HEK293T (cell line): ENCODE results near the gene CCDC187.

Experiments
- CTCF ChIA-PET: fragments of 350-600 bp; formaldehyde crosslinking; extraction: SDS; loops from one replicate; lab custom pipeline; 2021; ENCODE audit warnings: antibody characterized with exemption, inconsistent platforms; lab: Yijun Ruan, JAX
- POLR2A ChIA-PET: fragments of 350-600 bp; formaldehyde crosslinking; extraction: SDS; loops from one replicate; lab custom pipeline; 2020; ENCODE audit warnings: antibody characterized with exemption, inconsistent platforms; lab: Yijun Ruan, JAX
- DNase-seq: peaks from one replicate; pipeline ENCODE4 v3.0.0; 2012; ENCODE audit warnings: mixed read lengths; ENCODE audit errors: extremely low spot score
- ARNT ChIP-seq: fragments of 450-650 bp; IDR thresholded peaks from 2 replicates; pipeline ENCODE4 v1.6.1; 2017; ENCODE audit warnings: mild to moderate bottlenecking
- BHLHE40 ChIP-seq: fragments of 450-650 bp; IDR thresholded peaks from 2 replicates; pipeline ENCODE4 v1.6.1; 2016; ENCODE audit warnings: mild to moderate bottlenecking, moderate library complexity, borderline replicate concordance
- CTBP1 ChIP-seq: fragments of 450-650 bp; IDR thresholded peaks from 2 replicates; pipeline ENCODE4 v1.6.1; 2016; ENCODE audit warnings: borderline replicate concordance
- ELF4 ChIP-seq: fragments of 450-650 bp; IDR thresholded peaks from 2 replicates; pipeline ENCODE4 v1.6.1; 2017; ENCODE audit warnings: antibody characterized with exemption
- FOXA1 ChIP-seq: fragments of 450-650 bp; IDR thresholded peaks from 2 replicates; pipeline ENCODE4 v1.6.1; 2016; ENCODE audit warnings: mild to moderate bottlenecking
- FOXK2 ChIP-seq: fragments of 450-650 bp; IDR thresholded peaks from 2 replicates; pipeline ENCODE4 v1.6.1; 2016; ENCODE audit warnings: mild to moderate bottlenecking
- FOXM1 ChIP-seq: fragments of 450-650 bp; IDR thresholded peaks from 2 replicates; pipeline ENCODE4 v1.6.1; 2017; ENCODE audit warnings: mild to moderate bottlenecking, borderline replicate concordance
- HDGF ChIP-seq: fragments of 450-650 bp; IDR thresholded peaks from 2 replicates; pipeline ENCODE4 v1.6.1; 2017; ENCODE audit warnings: antibody characterized with exemption, borderline replicate concordance
- L3MBTL2 ChIP-seq: fragments of 450-650 bp; conservative IDR thresholded peaks from 2 replicates; pipeline ENCODE4 v1.6.1; 2016; ENCODE audit warnings: mild to moderate bottlenecking
- LEF1 ChIP-seq: fragments of 450-650 bp; IDR thresholded peaks from 2 replicates; pipeline ENCODE4 v1.6.1; 2017; ENCODE audit warnings: mild to moderate bottlenecking, borderline replicate concordance
- NFRKB ChIP-seq: fragments of 450-650 bp; IDR thresholded peaks from 2 replicates; pipeline ENCODE4 v1.6.1; 2016; ENCODE audit warnings: mild to moderate bottlenecking, moderate library complexity
- SP1 ChIP-seq: fragments of 450-650 bp; IDR thresholded peaks from 2 replicates; pipeline ENCODE4 v1.6.1; 2017
- SUZ12 ChIP-seq: fragments of 450-650 bp; IDR thresholded peaks from 2 replicates; pipeline ENCODE4 v1.6.1; 2016; ENCODE audit warnings: mild to moderate bottlenecking
- TARDBP ChIP-seq: fragments of 450-650 bp; IDR thresholded peaks from 2 replicates; pipeline ENCODE4 v1.6.1; 2016
- ZNF384 ChIP-seq: fragments of 450-650 bp; IDR thresholded peaks from 2 replicates; pipeline ENCODE4 v1.6.1; 2016
- TF ChIP-seq, protein P1 (sequence below): fragments of 450-650 bp; IDR thresholded peaks from 2 replicates; pipeline ENCODE4 v1.6.1; 2016

The CCDC187 gene

DNA sequence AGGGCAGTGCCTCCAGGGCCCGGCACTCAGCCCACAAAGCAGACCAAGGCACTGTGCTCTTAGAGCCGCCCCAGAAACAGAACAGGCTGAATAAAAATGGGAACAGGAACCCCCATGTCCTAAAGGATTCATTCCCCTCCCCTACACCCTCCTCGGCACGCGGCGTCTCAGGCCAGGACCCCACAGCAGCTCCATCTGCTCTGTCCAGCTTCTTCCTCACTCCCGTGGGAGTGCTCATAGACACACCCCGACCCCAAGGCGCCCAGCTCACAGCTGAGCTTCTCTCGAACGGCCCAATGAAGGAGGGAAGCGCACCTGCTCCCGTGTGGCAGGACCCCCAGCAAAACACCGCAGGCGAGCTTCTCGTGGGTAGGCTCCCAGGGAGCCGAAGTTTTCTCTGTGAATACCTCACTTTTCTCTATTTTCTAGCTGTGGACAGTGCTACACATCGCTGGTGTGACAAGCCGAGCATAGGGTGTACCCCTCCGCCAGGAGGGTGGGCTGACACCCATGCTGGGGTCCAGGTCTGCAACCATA lies 42.9 kb downstream of the CCDC187 start:
- ChIA-PET CTCF (no interaction called here), POLR2A (no interaction called here)
- no peak for TF ChIP-seq TARDBP
- TF ChIP-seq ELF4: no peak
- TF ChIP-seq, protein P1, sequence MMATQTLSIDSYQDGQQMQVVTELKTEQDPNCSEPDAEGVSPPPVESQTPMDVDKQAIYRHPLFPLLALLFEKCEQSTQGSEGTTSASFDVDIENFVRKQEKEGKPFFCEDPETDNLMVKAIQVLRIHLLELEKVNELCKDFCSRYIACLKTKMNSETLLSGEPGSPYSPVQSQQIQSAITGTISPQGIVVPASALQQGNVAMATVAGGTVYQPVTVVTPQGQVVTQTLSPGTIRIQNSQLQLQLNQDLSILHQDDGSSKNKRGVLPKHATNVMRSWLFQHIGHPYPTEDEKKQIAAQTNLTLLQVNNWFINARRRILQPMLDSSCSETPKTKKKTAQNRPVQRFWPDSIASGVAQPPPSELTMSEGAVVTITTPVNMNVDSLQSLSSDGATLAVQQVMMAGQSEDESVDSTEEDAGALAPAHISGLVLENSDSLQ: no peak
- no peak for TF ChIP-seq SP1
- no peak for TF ChIP-seq SUZ12
- no peak for TF ChIP-seq NFRKB
- no peak for TF ChIP-seq HDGF
- no peak for TF ChIP-seq CTBP1
- TF ChIP-seq FOXA1: no peak
- TF ChIP-seq FOXM1: no peak
- TF ChIP-seq BHLHE40: no peak
- TF ChIP-seq FOXK2: no peak
- TF ChIP-seq LEF1: no peak
- no peak for TF ChIP-seq ARNT
- TF ChIP-seq ZNF384: no peak
- no peak for TF ChIP-seq L3MBTL2
- DNase-seq: no peak

DNA sequence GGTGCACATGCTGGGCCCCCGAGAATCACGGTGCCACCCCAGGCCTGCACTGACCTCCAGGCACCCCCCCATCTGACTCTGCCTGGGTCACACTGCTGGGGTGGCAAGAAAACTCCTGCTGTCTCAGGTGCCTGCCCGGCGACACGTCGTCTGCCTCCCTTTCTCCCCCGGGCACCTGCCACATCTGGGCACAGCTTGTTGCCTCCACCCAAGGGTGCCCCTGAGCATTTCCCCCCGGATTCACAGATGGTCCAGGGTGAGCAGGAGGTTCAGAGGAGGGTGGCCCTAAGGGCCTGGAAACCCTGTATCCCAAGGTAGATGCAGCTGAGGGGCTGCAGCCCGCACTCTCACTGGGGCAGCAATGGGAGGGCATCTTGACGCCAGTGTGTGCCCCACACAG lies 43.4 kb downstream of the CCDC187 start:
- DNase-seq: no peak
- POLR2A ChIA-PET: no interaction called here
- TF ChIP-seq BHLHE40 (no peak), TARDBP (no peak), LEF1 (no peak), FOXA1 (no peak), HDGF (no peak), L3MBTL2 (no peak), ZNF384 (no peak), SUZ12 (no peak)
- CTCF ChIA-PET: no interaction called here

DNA sequence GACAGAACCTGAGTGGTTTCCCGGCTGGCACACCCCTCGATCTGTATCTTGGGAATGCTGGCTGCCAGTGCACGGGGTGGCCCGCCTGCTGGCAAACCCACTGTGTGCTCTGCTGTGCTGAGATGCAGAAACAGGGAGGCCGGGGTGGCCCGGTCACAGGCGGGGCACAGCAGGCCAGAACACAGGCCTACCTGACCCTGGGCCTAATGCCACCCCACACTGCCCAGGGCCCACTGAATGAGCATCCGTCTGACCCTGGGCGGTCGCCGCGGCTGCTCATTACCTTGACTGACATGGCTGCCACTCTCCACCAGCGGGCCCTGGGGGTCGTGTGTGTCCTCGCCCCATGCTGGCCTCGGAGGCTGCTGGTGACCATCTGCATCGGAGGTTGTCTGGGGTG lies 44.1 kb downstream of the CCDC187 start:
- POLR2A ChIA-PET: no interaction called here
- no peak for DNase-seq
- CTCF ChIA-PET: no interaction called here
- TF ChIP-seq ARNT: no peak
- no peak for TF ChIP-seq SUZ12
- no peak for TF ChIP-seq NFRKB
- no peak for TF ChIP-seq FOXA1

DNA sequence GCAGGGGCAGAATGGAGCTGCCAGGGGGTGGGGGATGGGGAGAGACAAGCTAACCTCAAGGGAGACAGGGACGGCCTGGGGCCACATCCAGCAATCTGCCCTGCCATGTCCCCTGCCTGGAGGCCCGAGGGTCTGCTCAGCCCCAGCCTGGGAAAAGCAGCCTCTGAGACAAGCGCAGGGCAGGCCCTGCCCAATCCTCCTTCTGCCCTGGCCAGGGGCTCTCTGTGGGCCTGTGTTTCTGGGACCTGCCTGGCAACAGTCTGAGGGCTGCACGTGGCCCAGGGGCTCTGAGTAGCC lies 44.4 kb downstream of the CCDC187 start:
- no peak for DNase-seq
- CTCF ChIA-PET: no interaction called here
- POLR2A ChIA-PET: no interaction called here
- TF ChIP-seq NFRKB (no peak), ELF4 (no peak)

DNA sequence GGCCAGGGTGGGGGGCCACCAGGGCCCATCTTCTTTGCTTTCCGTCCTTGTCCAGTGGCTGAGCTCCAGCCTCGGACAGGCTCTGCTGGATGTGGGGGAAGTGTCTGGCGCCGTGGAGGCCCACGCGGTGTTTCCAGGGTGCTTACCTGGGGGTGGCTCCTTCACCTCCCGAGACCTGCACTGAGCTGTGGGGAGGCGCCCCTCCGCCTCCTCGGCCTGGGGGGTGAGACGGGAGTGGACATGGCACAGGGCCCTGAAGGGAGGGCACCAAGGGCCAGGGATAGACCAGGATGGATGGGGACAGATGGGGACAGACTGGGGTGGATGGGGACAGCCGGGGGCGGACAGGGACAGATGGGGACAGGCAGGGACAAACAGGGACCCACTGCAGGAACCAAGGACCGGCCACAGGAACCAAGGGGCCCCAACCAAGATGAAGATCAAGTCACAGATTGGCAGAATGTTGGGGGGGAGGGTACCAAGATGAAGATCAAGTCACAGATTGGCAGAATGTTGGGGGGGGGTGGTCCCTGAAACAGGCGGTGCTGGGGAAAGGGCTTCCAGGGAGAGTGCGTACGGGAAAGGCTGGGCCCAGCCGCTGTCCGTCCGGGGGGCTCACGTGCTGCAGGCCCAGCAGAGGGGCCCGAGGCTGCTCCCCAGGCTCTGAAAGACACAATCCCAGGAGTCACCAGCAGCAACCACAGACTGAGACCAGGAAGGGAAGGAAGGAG lies 44.9 kb downstream of the CCDC187 start:
- CTCF ChIA-PET: no interaction called here
- no peak for DNase-seq
- POLR2A ChIA-PET: interaction anchor here (2.1 kb wide), 1 partner anchor 8 kb away, joined by 10 read pairs; no protein-coding TSS in a partner anchor
- TF ChIP-seq, protein P1: no peak
- no peak for TF ChIP-seq TARDBP
- TF ChIP-seq SP1: no peak
- no peak for TF ChIP-seq CTBP1
- TF ChIP-seq ELF4: no peak
- no peak for TF ChIP-seq LEF1
- no peak for TF ChIP-seq SUZ12
- TF ChIP-seq ZNF384: no peak
- no peak for TF ChIP-seq NFRKB
- no peak for TF ChIP-seq L3MBTL2

DNA sequence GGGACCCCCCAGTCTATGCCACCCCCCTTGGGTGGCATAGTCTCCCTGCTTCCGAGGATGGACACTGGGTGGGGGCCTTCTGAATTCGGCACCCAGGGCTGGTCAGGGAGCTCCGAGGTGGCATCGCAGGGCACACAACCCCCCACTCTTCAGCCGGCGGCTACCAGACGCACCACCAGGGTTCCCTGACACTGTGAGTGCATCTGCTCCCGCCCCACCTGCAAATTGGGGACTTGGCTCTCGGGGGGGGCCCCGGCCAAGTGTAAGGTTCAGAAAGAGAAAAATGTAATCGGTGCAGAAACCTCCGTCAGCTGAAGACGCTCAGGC lies 45.6 kb downstream of the CCDC187 start:
- CTCF ChIA-PET: no interaction called here
- TF ChIP-seq FOXA1 (no peak), SP1 (no peak), BHLHE40 (no peak), L3MBTL2 (no peak), CTBP1 (no peak), TARDBP (no peak), NFRKB (no peak), FOXM1 (no peak), ELF4 (no peak), LEF1 (no peak), SUZ12 (no peak), HDGF (no peak)
- TF ChIP-seq, protein P1: no peak
- POLR2A ChIA-PET: interaction anchor here (2.1 kb wide), 1 partner anchor 9 kb away, joined by 10 read pairs; no protein-coding TSS in a partner anchor
- DNase-seq: no peak
